IMR-90 (cell line): Measurements from ENCODE around the gene RHOH. TPM values are rescaled to one million over a fixed set of nuclear protein-coding genes. Genes with fewer than 3 reads are reported as not detected.

Source experiments
- ATAC-seq: fragments of 200-7000 bp; cut with Tn5 transposase; 2 replicates; pipeline ENCODE4 v1.9.1; 2020; ENCODE audit warnings: low read depth, mild to moderate bottlenecking, moderate library complexity
- BruUV-seq: library from RNA; stranded (reverse); fragments of 400-500 nt; replicated peaks from 2 replicates; lab custom pipeline; 2021; lab: Mats Ljungman, UMichigan
- CTCF ChIA-PET: fragments of 300-600 bp; formaldehyde crosslinking; extraction: SDS; loops from one replicate; lab custom pipeline; 2021; ENCODE audit warnings: antibody characterized with exemption; lab: Yijun Ruan, JAX
- POLR2A ChIA-PET: fragments of 300-600 bp; sonication (Branson Sonifier 250); formaldehyde crosslinking; loops from one replicate; lab custom pipeline; 2022; ENCODE audit warnings: antibody characterized with exemption; ENCODE audit not compliant: unreplicated experiment; lab: Charles Lee
- DNase-seq: peaks from one replicate; pipeline ENCODE4 v3.0.0; 2013
- H2AFZ ChIP-seq: replicated peaks from 2 replicates; pipeline ENCODE3; 2013; ENCODE audit warnings: low read length, mild to moderate bottlenecking; ENCODE audit not compliant: poor library complexity
- H2AK5ac ChIP-seq: 2 replicates; pipeline ENCODE4 v1.6.1; 2013; ENCODE audit warnings: low read depth, low read length, inconsistent platforms
- H2AK9ac ChIP-seq: replicated peaks from 2 replicates; pipeline ENCODE3; 2013; ENCODE audit warnings: mild to moderate bottlenecking, low read depth, low read length, moderate library complexity; ENCODE audit not compliant: poor library complexity
- H2BK120ac ChIP-seq: 2 replicates; pipeline ENCODE4 v1.6.1; 2013; ENCODE audit warnings: low read depth, low read length, inconsistent platforms
- H2BK15ac ChIP-seq: 3 replicates; pipeline ENCODE4 v1.6.1; 2013; ENCODE audit warnings: low read depth, low read length, inconsistent platforms
- H2BK20ac ChIP-seq: 2 replicates; pipeline ENCODE4 v1.6.1; 2013; ENCODE audit warnings: low read depth, mild to moderate bottlenecking, inconsistent platforms, low read length, moderate library complexity
- H2BK5ac ChIP-seq: 2 replicates; pipeline ENCODE4 v1.6.1; 2013; ENCODE audit warnings: mild to moderate bottlenecking, low read depth, low read length, inconsistent platforms; ENCODE audit not compliant: poor library complexity, severe bottlenecking
- H3K14ac ChIP-seq: replicated peaks from 2 replicates; pipeline ENCODE4 v1.6.1; 2013; ENCODE audit warnings: low read depth, low read length, inconsistent platforms
- H3K18ac ChIP-seq: 2 replicates; pipeline ENCODE4 v1.6.1; 2013; ENCODE audit warnings: low read depth, low read length, control low read depth
- H3K23ac ChIP-seq: 2 replicates; pipeline ENCODE4 v1.6.1; 2013; ENCODE audit warnings: low read depth, low read length, inconsistent platforms
- H3K27ac ChIP-seq: 2 replicates; pipeline ENCODE4 v1.5.1; 2013; ENCODE audit warnings: mild to moderate bottlenecking, control low read depth, low read length; ENCODE audit not compliant: insufficient read depth
- H3K27me3 ChIP-seq: 2 replicates; pipeline ENCODE4 v1.6.1; 2013; ENCODE audit warnings: low read length; ENCODE audit not compliant: control insufficient read depth, insufficient read depth
- H3K36me3 ChIP-seq: 2 replicates; pipeline ENCODE4 v1.6.1; 2013; ENCODE audit warnings: low read length, mixed read lengths; ENCODE audit not compliant: control insufficient read depth, insufficient read depth
- H3K4ac ChIP-seq: 2 replicates; pipeline ENCODE4 v1.6.1; 2013; ENCODE audit warnings: low read depth, low read length, inconsistent platforms
- H3K4me1 ChIP-seq: 2 replicates; pipeline ENCODE4 v1.6.1; 2013; ENCODE audit warnings: low read length, mixed read lengths; ENCODE audit not compliant: control insufficient read depth, insufficient read depth
- H3K4me2 ChIP-seq: 2 replicates; pipeline ENCODE4 v1.6.1; 2013; ENCODE audit warnings: low read depth, mild to moderate bottlenecking, control low read depth, low read length, moderate library complexity
- H3K4me3 ChIP-seq: 2 replicates; pipeline ENCODE4 v1.5.1; 2013; ENCODE audit warnings: low read depth, mild to moderate bottlenecking, control low read depth, low read length, moderate library complexity; ENCODE audit not compliant: insufficient read depth
- H3K56ac ChIP-seq: 2 replicates; pipeline ENCODE4 v1.6.1; 2013; ENCODE audit warnings: low read length, inconsistent platforms; ENCODE audit not compliant: insufficient read depth; ENCODE audit errors: extremely low read depth
- H3K79me1 ChIP-seq, 2 experiments: 2 replicates each; pipeline ENCODE4 v1.6.1; 2013; ENCODE audit warnings: low read length in 2 of 2, inconsistent platforms in 1 of 2, low read depth in 1 of 2
- H3K9ac ChIP-seq: 2 replicates; pipeline ENCODE4 v1.6.1; 2013; ENCODE audit warnings: low read depth, low read length, control low read depth
- H3K9me1 ChIP-seq: 2 replicates; pipeline ENCODE4 v1.6.1; 2013; ENCODE audit warnings: low read length, inconsistent platforms; ENCODE audit not compliant: insufficient read depth
- H3K9me3 ChIP-seq: 2 replicates; pipeline ENCODE4 v1.6.1; 2013; ENCODE audit warnings: low read length; ENCODE audit not compliant: control insufficient read depth, insufficient read depth
- H4K20me1 ChIP-seq: 2 replicates; pipeline ENCODE4 v1.6.1; 2013; ENCODE audit warnings: low read length, inconsistent platforms; ENCODE audit not compliant: insufficient read depth
- H4K5ac ChIP-seq: 2 replicates; pipeline ENCODE4 v1.6.1; 2013; ENCODE audit warnings: mild to moderate bottlenecking, low read depth, low read length, control low read depth
- H4K8ac ChIP-seq, 2 experiments: 2 replicates each; pipeline ENCODE4 v1.6.1; 2013; ENCODE audit warnings: low read depth in 2 of 2, low read length in 2 of 2, control low read depth in 1 of 2, inconsistent platforms in 1 of 2
- H4K91ac ChIP-seq: 2 replicates; pipeline ENCODE4 v1.6.1; 2013; ENCODE audit warnings: low read depth, low read length, inconsistent platforms; ENCODE audit not compliant: insufficient read depth
- CTCF ChIP-seq: conservative IDR thresholded peaks from 2 replicates; pipeline ENCODE4 v1.5.1; 2012; ENCODE audit warnings: mild to moderate bottlenecking, low read depth, low read length, improper control_type of control experiment
- MAFK ChIP-seq: IDR thresholded peaks from 2 replicates; pipeline ENCODE4 v1.6.1; 2012; ENCODE audit warnings: low read depth, low read length, improper control_type of control experiment
- WGBS, 2 experiments: methylation state at CpG; one replicate each; pipeline versions ENCODE4 v1.1.5 to v1.1.7; 2013; ENCODE audit warnings: missing lambda C conversion rate in 2 of 2; ENCODE audit not compliant: insufficient read length in 1 of 2; ENCODE audit errors: extremely low coverage in 2 of 2; 5-methylcytosine and 5-hydroxymethylcytosine counted together
- dilution Hi-C: fragments of 300-500 bp; cut with HindIII; formaldehyde crosslinking; loops from one replicate; pipeline ENCODE4 v1.14.3; 2018; ENCODE audit warnings: low sequenced_read_pairs; ENCODE audit not compliant: unreplicated experiment
- in situ Hi-C: fragments of 300-500 bp; cut with MboI; formaldehyde crosslinking; loops from 3 replicates; pipeline ENCODE4 v1.14.3; 2019; ENCODE audit warnings: low sequenced_read_pairs, inconsistent platforms, mixed read lengths
- intact Hi-C: fragments of 100-400 bp; cut with micrococcal nuclease; formaldehyde crosslinking; loops from 2 replicates; pipeline ENCODE4 v1.10.0; 2022
- polyA plus RNA-seq, 3 experiments: library from polyadenylated mRNA; depleted of rRNA; stranded (reverse); fragments of >200 nt; gene quantifications; 2 replicates each; pipeline ENCODE4 v1.2.3, GENCODE V29; 2012; ENCODE audit warnings: low replicate concordance in 1 of 3
- total RNA-seq: library from RNA; depleted of rRNA; stranded (reverse); fragments of >200 nt; gene quantifications from 2 replicates; pipeline ENCODE4 v1.2.3, GENCODE V29; 2012

The RHOH gene
- total and polyA plus RNA-seq, 2 of the 4 experiments (the other 2 are of a cell fraction) = not detected

GRCh38 chr4:40238700-40239548 is 42.1 kb downstream of the RHOH start (continued):
- no peak for TF ChIP-seq CTCF

- H3K9me1 ChIP-seq = no peaks in the 10 kb centered on the region
- H2BK5ac ChIP-seq = no peak overlapping the region
- H3K27ac ChIP-seq = no peak overlapping the region
- H3K79me1 ChIP-seq = no peaks in the 10 kb centered on the region
- peak; percentile 11 for DNase-seq
- no peak overlapping the region for H3K4ac ChIP-seq
- intact Hi-C loops = no loop called here
- H2BK20ac ChIP-seq = no peak overlapping the region
- H3K18ac ChIP-seq = no peak overlapping the region
- no peak overlapping the region for H2BK120ac ChIP-seq
- H3K23ac ChIP-seq = no peak overlapping the region
- H3K9me3 ChIP-seq = no peaks in the 10 kb centered on the region
- CTCF ChIA-PET = no interaction called here
- POLR2A ChIA-PET = no interaction called here
- H4K8ac ChIP-seq = no peak overlapping the region
- in situ Hi-C loops = no loop called here
- no CpG with 5 or more reads among the region's 4 CpGs for WGBS, 2 experiments
- no TSS peak for BruUV-seq
- no peak overlapping the region for H4K5ac ChIP-seq
- dilution Hi-C loops = no loop called here
- no peak overlapping the region for H2AFZ ChIP-seq
- H2AK9ac ChIP-seq = no peak overlapping the region
- TF ChIP-seq MAFK = no peak
- H4K91ac ChIP-seq = no peak overlapping the region
- no peak overlapping the region for H3K56ac ChIP-seq
- H3K27me3 ChIP-seq = peaks cover 19% of the 10 kb centered on the region
- no peaks in the 10 kb centered on the region for H3K36me3 ChIP-seq
- no peaks in the 10 kb centered on the region for H4K20me1 ChIP-seq
- no peak overlapping the region for H2AK5ac ChIP-seq
- no peak overlapping the region for H3K9ac ChIP-seq
- no peaks in the 10 kb centered on the region for H3K4me1 ChIP-seq
- H3K4me3 ChIP-seq = no peak overlapping the region
- no peak overlapping the region for H3K14ac ChIP-seq
- H3K4me2 ChIP-seq = no peak overlapping the region
- ATAC-seq = peak; percentile 56
- no peak overlapping the region for H2BK15ac ChIP-seq
Measured at GRCh38 chr4:40240040-40240653, 43.3 kb downstream of the RHOH start.
